Bronchial epithelial cell (primary cell): ENCODE data around the gene HDAC1. TPM values are rescaled to one million over a fixed set of nuclear protein-coding genes. Genes with fewer than 3 reads are reported as not detected.
A peak's percentile ranks its signal among the peaks of the same experiment; 100 is the strongest.
"Not testable (repeated sequence)": the region's sequence is repeated elsewhere in the genome, so short reads cannot be mapped to it uniquely, and the experiment has no call there.

ENCODE experiments used
- DNase-seq: peaks from one replicate; pipeline ENCODE4 v3.0.0-alpha.2; 2010; ENCODE audit warnings: low read depth
- FAIRE-seq: peaks from 2 replicates; lab custom pipeline; 2011; peaks lifted over from hg19 to GRCh38; lab: Jason Lieb, UNC
- H3K27me3 ChIP-seq: 2 replicates; pipeline ENCODE4 v1.5.1; 2011; ENCODE audit warnings: low read length; ENCODE audit not compliant: control insufficient read depth, insufficient read depth
- H3K36me3 ChIP-seq: 2 replicates; pipeline ENCODE4 v1.5.1; 2011; ENCODE audit warnings: low read length; ENCODE audit not compliant: control insufficient read depth, insufficient read depth
- H3K4me3 ChIP-seq: 2 replicates; pipeline ENCODE4 v1.5.1; 2011; ENCODE audit warnings: mild to moderate bottlenecking, low read depth, low read length, control low read depth
- CTCF ChIP-seq: IDR thresholded peaks from 2 replicates; pipeline ENCODE4 v1.5.1; 2011; ENCODE audit warnings: mild to moderate bottlenecking, moderate library complexity, low read length, control low read depth, inconsistent platforms; ENCODE audit not compliant: insufficient read depth, severe bottlenecking
- total RNA-seq: library from RNA; depleted of rRNA; stranded (reverse); fragments of >200 nt; gene quantifications from 2 replicates; pipeline ENCODE4 v1.2.1, GENCODE V29; 2014

HDAC1 gene
- total RNA-seq, 1 donor from 2014 or later = 83.7 TPM

GRCh38 chr1:32351399-32352238 is 59.7 kb downstream of the HDAC1 start:
- no peaks in the 10 kb centered on the region for H3K36me3 ChIP-seq
- H3K4me3 ChIP-seq = peak overlapping the region; percentile 54
- FAIRE-seq (no peak), DNase-seq (peak; percentile 66)
- TF ChIP-seq CTCF = no peak
- no peaks in the 10 kb centered on the region for H3K27me3 ChIP-seq

DNA sequence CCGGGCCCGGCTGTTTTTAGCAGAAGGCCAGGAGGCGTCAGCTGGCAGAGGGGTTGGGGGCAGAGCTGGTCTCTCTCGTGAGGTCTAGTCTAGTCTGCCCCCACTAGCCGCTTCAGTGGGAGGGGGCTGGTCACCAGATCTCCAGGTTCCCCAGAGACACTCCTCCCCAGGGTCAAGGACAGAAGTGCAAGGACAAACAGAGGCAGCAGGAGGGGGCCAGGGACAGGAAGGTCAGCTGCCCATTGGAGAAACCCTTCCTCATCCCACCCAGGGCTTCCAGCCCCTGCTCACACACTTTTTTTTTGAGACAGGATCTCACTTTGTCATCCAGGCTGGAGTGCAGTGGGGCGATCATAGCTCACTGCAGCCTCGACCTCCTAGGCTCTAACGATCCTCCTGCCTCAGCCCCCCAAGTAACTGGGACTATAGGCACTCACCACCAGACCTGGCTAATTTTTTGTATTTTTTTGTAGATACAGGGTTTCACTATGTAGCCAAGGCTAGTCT is 60.4 kb downstream of the HDAC1 start:
- DNase-seq (no peak), FAIRE-seq (no peak)
- Histone ChIP-seq H3K4me3 (peak overlapping the region; percentile 54), H3K27me3 (no peaks in the 10 kb centered on the region), H3K36me3 (no peaks in the 10 kb centered on the region)
- no peak for TF ChIP-seq CTCF

DNA sequence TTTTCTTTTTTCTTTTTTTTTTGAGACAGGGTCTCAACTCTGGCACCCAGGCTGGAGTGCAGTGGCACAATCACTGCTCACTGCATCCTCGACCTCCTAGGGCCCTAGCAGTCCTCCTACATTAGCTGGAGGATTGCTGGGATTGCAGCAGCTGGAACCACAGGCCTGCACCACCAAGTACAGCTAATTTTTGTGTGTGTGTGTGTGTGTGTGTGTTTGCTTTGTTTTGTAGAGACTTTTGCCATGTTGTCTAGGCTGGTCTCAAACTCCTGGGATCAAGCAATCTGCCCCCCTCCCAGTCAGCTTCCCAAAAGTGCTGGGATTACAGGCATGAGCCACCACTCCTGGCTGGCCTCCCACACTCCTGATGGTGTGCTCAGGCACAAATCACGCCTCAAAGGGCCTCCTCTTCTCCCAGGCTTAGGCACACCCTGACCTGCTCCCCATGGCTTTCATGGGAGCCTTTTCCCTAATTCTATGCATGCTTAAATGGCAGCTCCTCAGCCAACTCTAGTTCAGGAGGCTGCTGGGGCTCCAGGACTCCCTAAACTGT is 61.0 kb downstream of the HDAC1 start:
- DNase-seq (no peak), FAIRE-seq (no peak)
- H3K36me3 ChIP-seq = no peaks in the 10 kb centered on the region
- no peak overlapping the region for H3K4me3 ChIP-seq
- H3K27me3 ChIP-seq = no peaks in the 10 kb centered on the region
- TF ChIP-seq CTCF = no peak

- DNase-seq (no peak), FAIRE-seq (no peak)
- H3K4me3 ChIP-seq = no peak overlapping the region
- no peaks in the 10 kb centered on the region for H3K27me3 ChIP-seq
- TF ChIP-seq CTCF = no peak
- no peaks in the 10 kb centered on the region for H3K36me3 ChIP-seq
Measured at GRCh38 chr1:32353431-32353830, 61.5 kb downstream of the HDAC1 start.

GRCh38 chr1:32353886-32354570 is 62.1 kb downstream of the HDAC1 start:
- TF ChIP-seq CTCF = no peak
- DNase-seq (no peak), FAIRE-seq (no peak)
- Histone ChIP-seq H3K4me3 (no peak overlapping the region), H3K27me3 (no peaks in the 10 kb centered on the region), H3K36me3 (no peaks in the 10 kb centered on the region)

GRCh38 chr1:32355778-32356177 is 63.9 kb downstream of the HDAC1 start:
- FAIRE-seq, H3K4me3 ChIP-seq, H3K27me3 ChIP-seq, DNase-seq, H3K36me3 ChIP-seq: not testable (repeated sequence)
